ENCODE data around the gene MBIP. TPM values are rescaled to one million over a fixed set of nuclear protein-coding genes. Genes with fewer than 3 reads are reported as not detected.

The MBIP gene, protein sequence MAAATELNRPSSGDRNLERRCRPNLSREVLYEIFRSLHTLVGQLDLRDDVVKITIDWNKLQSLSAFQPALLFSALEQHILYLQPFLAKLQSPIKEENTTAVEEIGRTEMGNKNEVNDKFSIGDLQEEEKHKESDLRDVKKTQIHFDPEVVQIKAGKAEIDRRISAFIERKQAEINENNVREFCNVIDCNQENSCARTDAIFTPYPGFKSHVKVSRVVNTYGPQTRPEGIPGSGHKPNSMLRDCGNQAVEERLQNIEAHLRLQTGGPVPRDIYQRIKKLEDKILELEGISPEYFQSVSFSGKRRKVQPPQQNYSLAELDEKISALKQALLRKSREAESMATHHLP
- 10 to 100 TPM; 18.4 to 35.2 (median 25.3) TPM for total RNA-seq
- 10 to 100 TPM; 24.4 to 35.1 TPM for polyA plus RNA-seq
- long read RNA-seq, donor 1, transcript MBIP-203 (9 exons, 1,648 nt): major isoform, 70 of 106 reads
- long read RNA-seq, donor 1, transcript MBIP-201 (9 exons, 1,586 nt): minor isoform, 20 of 106 reads
- long read RNA-seq, donor 1, partial matches to known transcripts: 1 of 106 reads
- long read RNA-seq, donor 1, other reads (novel, unspliced or antisense): 11 of 106 reads
- long read RNA-seq, donor 2, transcript MBIP-203 (9 exons, 1,648 nt): major isoform, 32 of 40 reads
- long read RNA-seq, donor 2, partial matches to known transcripts: 0 of 40 reads
- long read RNA-seq, donor 2, other reads (novel, unspliced or antisense): 0 of 40 reads
- long read RNA-seq, donor 3, transcript MBIP-203 (9 exons, 1,648 nt): major isoform, 19 of 32 reads
- long read RNA-seq, donor 3, partial matches to known transcripts: 1 of 32 reads
- long read RNA-seq, donor 3, other reads (novel, unspliced or antisense): 6 of 32 reads

DNA sequence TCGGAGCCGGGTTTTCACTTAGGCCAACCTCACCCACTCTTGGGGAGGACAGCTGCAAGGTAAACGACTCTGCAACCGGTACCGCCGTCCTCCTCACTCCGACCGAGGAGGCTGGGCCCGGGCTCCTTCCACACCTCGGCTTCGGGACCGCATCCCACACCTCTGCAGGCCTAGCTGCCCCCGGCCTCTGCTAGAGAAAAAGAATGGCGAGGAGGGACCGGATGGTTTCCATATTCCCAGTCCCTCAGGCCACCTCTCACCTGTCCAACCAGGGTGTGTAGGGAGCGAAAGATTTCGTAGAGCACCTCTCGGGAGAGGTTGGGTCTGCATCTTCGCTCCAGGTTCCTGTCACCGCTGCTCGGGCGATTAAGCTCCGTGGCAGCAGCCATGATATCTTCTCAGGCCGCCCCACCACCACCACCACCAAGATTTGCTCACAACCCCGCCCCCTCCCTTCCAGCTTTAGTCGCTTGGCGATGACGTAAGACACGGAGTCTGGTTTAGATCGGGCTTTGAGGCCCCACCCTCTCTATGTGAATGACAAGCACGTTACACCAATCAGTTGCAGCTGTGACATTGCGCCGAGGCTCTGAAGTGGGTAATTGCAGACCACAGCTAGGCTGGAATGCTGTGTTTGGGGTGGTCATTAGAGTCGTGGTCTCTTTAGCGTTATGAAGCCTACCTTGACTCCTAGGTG lies at the start of gene MBIP:
TSS of gene MBIP (minus strand) at position 438 of the 697 bp plus-strand sequence. CDS start at position 389, 49 bp downstream.
- Histone ChIP-seq H3K27me3 (no peaks in the 10 kb centered on the region), H3K9me3 (no peaks in the 10 kb centered on the region), H3K4me1 (ENCODE audit: insufficient read depth) (no peaks in the 10 kb centered on the region), H3K36me3 (no peaks in the 10 kb centered on the region), H3K4me3 (peak within 1 kb of the TSS; percentile 56), H3K27ac (peak within 1 kb of the TSS; percentile 62 to 69)
- DNase-seq: peak; percentile 86 to 91 (median 90)
- intact Hi-C loops (cut with DNase I): no loop called here
- TF ChIP-seq EP300 (IDR thresholded peaks at IDR 0.05) (no peak), POLR2A (IDR thresholded peaks at IDR 0.05) (no peak)
- TF ChIP-seq, protein P1, sequence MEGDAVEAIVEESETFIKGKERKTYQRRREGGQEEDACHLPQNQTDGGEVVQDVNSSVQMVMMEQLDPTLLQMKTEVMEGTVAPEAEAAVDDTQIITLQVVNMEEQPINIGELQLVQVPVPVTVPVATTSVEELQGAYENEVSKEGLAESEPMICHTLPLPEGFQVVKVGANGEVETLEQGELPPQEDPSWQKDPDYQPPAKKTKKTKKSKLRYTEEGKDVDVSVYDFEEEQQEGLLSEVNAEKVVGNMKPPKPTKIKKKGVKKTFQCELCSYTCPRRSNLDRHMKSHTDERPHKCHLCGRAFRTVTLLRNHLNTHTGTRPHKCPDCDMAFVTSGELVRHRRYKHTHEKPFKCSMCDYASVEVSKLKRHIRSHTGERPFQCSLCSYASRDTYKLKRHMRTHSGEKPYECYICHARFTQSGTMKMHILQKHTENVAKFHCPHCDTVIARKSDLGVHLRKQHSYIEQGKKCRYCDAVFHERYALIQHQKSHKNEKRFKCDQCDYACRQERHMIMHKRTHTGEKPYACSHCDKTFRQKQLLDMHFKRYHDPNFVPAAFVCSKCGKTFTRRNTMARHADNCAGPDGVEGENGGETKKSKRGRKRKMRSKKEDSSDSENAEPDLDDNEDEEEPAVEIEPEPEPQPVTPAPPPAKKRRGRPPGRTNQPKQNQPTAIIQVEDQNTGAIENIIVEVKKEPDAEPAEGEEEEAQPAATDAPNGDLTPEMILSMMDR (IDR thresholded peaks at IDR 0.05): no peak
- WGBS, 3 donors: 0 to 1% (median 0%) methylated on average over 35 of the region's 35 CpGs

DNA sequence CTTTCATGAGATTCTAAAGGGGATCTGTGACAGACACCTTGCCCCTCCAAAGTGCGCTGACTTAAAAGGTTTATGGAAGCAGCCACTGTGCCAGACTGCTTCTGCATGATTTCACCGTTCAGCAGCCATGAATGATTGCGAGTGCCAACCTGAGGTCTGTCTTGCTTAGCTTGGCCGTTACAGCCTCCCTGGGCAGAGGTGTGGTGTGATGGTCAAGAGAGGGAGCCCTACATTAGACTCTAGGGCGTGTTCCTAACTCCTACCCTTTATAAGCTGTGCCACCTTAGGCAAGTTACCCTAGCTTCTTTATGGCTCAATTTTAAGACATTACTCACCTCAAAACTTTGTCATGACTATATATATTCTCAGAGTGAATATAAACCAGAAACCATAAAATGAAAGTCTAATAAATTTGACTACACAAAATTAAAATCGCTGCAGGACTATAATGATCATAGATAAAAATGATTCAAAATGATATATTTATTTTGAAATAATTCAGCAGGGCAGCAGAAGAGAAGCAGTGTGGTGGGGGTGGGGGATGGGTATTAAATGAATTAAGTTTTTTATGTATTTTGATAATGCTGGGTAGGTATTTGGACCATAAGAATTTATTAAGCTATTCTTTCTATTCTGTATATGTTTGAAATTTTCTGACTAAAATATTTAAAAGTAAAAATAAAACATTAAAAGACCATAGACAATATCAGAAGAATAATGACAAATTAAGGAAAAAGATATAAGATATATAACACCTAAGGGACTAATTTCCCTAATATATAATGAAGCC lies 47.7 kb upstream of the MBIP start:
- TF ChIP-seq POLR2A (IDR thresholded peaks at IDR 0.05) (no peak), EP300 (IDR thresholded peaks at IDR 0.05) (no peak)
- TF ChIP-seq, protein P1 (IDR thresholded peaks at IDR 0.05): no peak
- no peak overlapping the region for H3K4me3 ChIP-seq
- DNase-seq: no peak
- no peaks in the 10 kb centered on the region for H3K36me3 ChIP-seq
- no peak overlapping the region for H3K27ac ChIP-seq
- no peaks in the 10 kb centered on the region for H3K4me1 ChIP-seq (ENCODE audit: insufficient read depth)
- intact Hi-C loops (cut with DNase I): no loop called here
- no peaks in the 10 kb centered on the region for H3K9me3 ChIP-seq
- WGBS, 3 donors: 60 to 78% (median 78%) methylated on average over 6 of the region's 6 CpGs
- no peaks in the 10 kb centered on the region for H3K27me3 ChIP-seq

DNA sequence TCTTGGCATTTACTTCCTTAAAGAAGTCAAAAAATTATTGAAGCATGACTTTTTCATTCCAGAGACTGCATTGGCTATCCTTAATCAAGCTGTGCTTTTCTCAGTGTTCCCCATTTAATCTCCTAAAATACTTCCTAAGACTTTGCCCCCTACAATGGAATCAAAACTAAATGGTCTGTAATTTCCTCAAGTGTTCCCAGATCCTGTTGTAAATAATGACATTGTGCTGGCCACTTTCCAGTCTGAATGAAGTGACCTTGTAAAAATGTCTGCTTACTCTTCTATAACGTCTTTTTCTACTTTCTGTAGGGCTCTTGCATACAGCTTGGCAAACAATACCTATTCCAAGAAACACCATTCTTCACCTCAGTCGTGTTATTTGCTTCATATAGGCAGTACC lies 45.3 kb upstream of the MBIP start:
- intact Hi-C loops (cut with DNase I): no loop called here
- 18 to 28% (median 20%) methylated on average over 2 of the region's 2 CpGs for WGBS, 3 donors
- H3K4me1 ChIP-seq (ENCODE audit: insufficient read depth): no peaks in the 10 kb centered on the region
- H3K9me3 ChIP-seq: no peaks in the 10 kb centered on the region
- H3K36me3 ChIP-seq: no peaks in the 10 kb centered on the region
- H3K4me3 ChIP-seq: no peak overlapping the region
- no peak overlapping the region for H3K27ac ChIP-seq
- no peaks in the 10 kb centered on the region for H3K27me3 ChIP-seq
- DNase-seq: no peak
- no peak for TF ChIP-seq POLR2A (IDR thresholded peaks at IDR 0.05)
- TF ChIP-seq EP300 (IDR thresholded peaks at IDR 0.05): no peak
- TF ChIP-seq, protein P1 (IDR thresholded peaks at IDR 0.05): no peak

Measured in ovary (tissue), 10 donors.